Mesenchymal stem cell (in vitro differentiated cells and primary cell): Measurements from ENCODE around the gene CCDC71L.
"Not testable (repeated sequence)": the region's sequence is repeated elsewhere in the genome, so short reads cannot be mapped to it uniquely, and the experiment has no call there.

Experiments
- DNase-seq: peaks from one replicate; pipeline ENCODE4 v3.0.0-alpha.2; 2013
- H2AFZ ChIP-seq: one replicate; pipeline ENCODE4 v1.6.1; 2013; ENCODE audit warnings: low read depth, mild to moderate bottlenecking, control low read depth, inconsistent platforms, low read length, moderate library complexity
- H2AK5ac ChIP-seq: 2 replicates; pipeline ENCODE4 v1.6.1; 2013; ENCODE audit warnings: low read length, moderate library complexity, mild to moderate bottlenecking, inconsistent platforms; ENCODE audit not compliant: severe bottlenecking
- H2BK120ac ChIP-seq: one replicate; pipeline ENCODE4 v1.6.1; 2013; ENCODE audit warnings: low read depth, mild to moderate bottlenecking, inconsistent platforms, low read length, moderate library complexity
- H2BK12ac ChIP-seq, 2 experiments: one replicate each; pipeline ENCODE4 v1.6.1; 2013; ENCODE audit warnings: inconsistent platforms in 2 of 2, low read length in 2 of 2, mild to moderate bottlenecking in 2 of 2, moderate library complexity in 2 of 2, control low read depth in 1 of 2
- H2BK15ac ChIP-seq: one replicate; pipeline ENCODE4 v1.6.1; 2013; ENCODE audit warnings: mild to moderate bottlenecking, low read depth, inconsistent platforms; ENCODE audit not compliant: poor library complexity, severe bottlenecking
- H2BK5ac ChIP-seq: 2 replicates; pipeline ENCODE4 v1.6.1; 2013; ENCODE audit warnings: low read depth, mild to moderate bottlenecking, low read length, control low read depth, inconsistent platforms; ENCODE audit not compliant: poor library complexity, severe bottlenecking
- H3K14ac ChIP-seq, 2 experiments: one replicate each; pipeline ENCODE4 v1.6.1; 2013; ENCODE audit warnings: inconsistent platforms in 2 of 2, low read length in 2 of 2, control low read depth in 1 of 2, mild to moderate bottlenecking in 1 of 2, moderate library complexity in 1 of 2
- H3K18ac ChIP-seq, 2 experiments: one replicate each; pipeline ENCODE4 v1.6.1; 2013; ENCODE audit warnings: inconsistent platforms in 2 of 2, low read length in 2 of 2, control low read depth in 1 of 2, low read depth in 1 of 2, mild to moderate bottlenecking in 1 of 2
- H3K23ac ChIP-seq, 2 experiments: one replicate each; pipeline ENCODE4 v1.6.1; 2013; ENCODE audit warnings: inconsistent platforms in 2 of 2, low read length in 2 of 2, mild to moderate bottlenecking in 2 of 2, moderate library complexity in 2 of 2, control low read depth in 1 of 2
- H3K27ac ChIP-seq: 2 replicates; pipeline ENCODE4 v1.5.1; 2013; ENCODE audit warnings: mild to moderate bottlenecking, moderate library complexity, low read length, control low read depth, inconsistent platforms; ENCODE audit not compliant: poor library complexity, severe bottlenecking
- H3K27me3 ChIP-seq, 2 experiments: 2 replicates each; pipeline versions ENCODE4 v1.6.1 to v1.7.0; 2013; ENCODE audit warnings: low read length in 2 of 2, mild to moderate bottlenecking in 2 of 2, moderate library complexity in 2 of 2, control low read depth in 1 of 2, inconsistent platforms in 1 of 2; ENCODE audit not compliant: control insufficient read depth in 1 of 2, insufficient read depth in 1 of 2
- H3K36me3 ChIP-seq, 2 experiments: 2 replicates each; pipeline versions ENCODE4 v1.6.1 to v1.7.0; 2013; ENCODE audit warnings: low read length in 2 of 2, control low read depth in 1 of 2, inconsistent platforms in 1 of 2, low read depth in 1 of 2, mild to moderate bottlenecking in 1 of 2; ENCODE audit not compliant: insufficient read depth in 2 of 2, control insufficient read depth in 1 of 2
- H3K4ac ChIP-seq, 2 experiments: one replicate each; pipeline ENCODE4 v1.6.1; 2013; ENCODE audit warnings: inconsistent platforms in 2 of 2, low read length in 2 of 2, mild to moderate bottlenecking in 2 of 2, moderate library complexity in 2 of 2, control low read depth in 1 of 2, low read depth in 1 of 2
- H3K4me1 ChIP-seq: 2 replicates; pipeline ENCODE4 v1.6.1; 2013; ENCODE audit warnings: low read depth, low read length, control low read depth; ENCODE audit not compliant: control insufficient read depth, insufficient read depth
- H3K4me2 ChIP-seq: 2 replicates; pipeline ENCODE4 v1.6.1; 2013; ENCODE audit warnings: low read length, mild to moderate bottlenecking, inconsistent platforms; ENCODE audit not compliant: poor library complexity, severe bottlenecking
- H3K4me3 ChIP-seq, 2 experiments: 2 replicates each; pipeline versions ENCODE4 v1.5.1 to v1.7.0; 2013; ENCODE audit warnings: low read length in 2 of 2, mild to moderate bottlenecking in 2 of 2, control low read depth in 1 of 2, low read depth in 1 of 2; ENCODE audit not compliant: insufficient read depth in 1 of 2
- H3K79me1 ChIP-seq: replicated peaks from 2 replicates; pipeline ENCODE4 v1.6.1; 2013; ENCODE audit warnings: mild to moderate bottlenecking, control low read depth, low read length, inconsistent platforms; ENCODE audit not compliant: poor library complexity, severe bottlenecking
- H3K9ac ChIP-seq: 2 replicates; pipeline ENCODE4 v1.7.0; 2013; ENCODE audit warnings: mild to moderate bottlenecking, low read length, moderate library complexity
- H3K9me3 ChIP-seq: 2 replicates; pipeline ENCODE4 v1.7.0; 2013; ENCODE audit warnings: mild to moderate bottlenecking, low read length; ENCODE audit not compliant: control insufficient read depth
- H4K8ac ChIP-seq: one replicate; pipeline ENCODE4 v1.6.1; 2013; ENCODE audit warnings: inconsistent platforms, mild to moderate bottlenecking, low read length, moderate library complexity
- H4K91ac ChIP-seq: one replicate; pipeline ENCODE4 v1.6.1; 2013; ENCODE audit warnings: mild to moderate bottlenecking, low read length, inconsistent platforms
- WGBS: methylation state at CpG from one replicate; pipeline ENCODE4 v1.1.7; 2013; ENCODE audit warnings: mixed read lengths; 5-methylcytosine and 5-hydroxymethylcytosine counted together

The CCDC71L gene

GRCh38 chr7:106681815-106682495, 21.0 kb upstream of the CCDC71L start:
- peak; percentile 76 for DNase-seq
- Histone ChIP-seq H4K8ac (no peak overlapping the region), H2AK5ac (no peak overlapping the region), H3K4ac (no peak overlapping the region), H3K23ac (no peak overlapping the region), H2BK12ac (no peak overlapping the region), H3K27ac (no peak overlapping the region), H2BK15ac (no peak overlapping the region), H3K27me3 (no peaks in the 10 kb centered on the region), H3K4me1 (no peaks in the 10 kb centered on the region), H3K4me2 (no peak overlapping the region), H4K91ac (no peak overlapping the region), H2BK5ac (no peak overlapping the region), H2BK120ac (no peak overlapping the region), H3K4me3 (no peak overlapping the region), H3K9ac (no peak overlapping the region), H3K14ac (no peak overlapping the region), H3K79me1 (no peaks in the 10 kb centered on the region), H2AFZ (no peak overlapping the region), H3K18ac (no peak overlapping the region), H3K36me3 (no peaks in the 10 kb centered on the region), H3K9me3 (no peaks in the 10 kb centered on the region)
- 72% methylated on average over 5 of the region's 5 CpGs for WGBS

GRCh38 chr7:106679153-106679931, 18.4 kb upstream of the CCDC71L start:
- no peak overlapping the region for H3K9ac ChIP-seq
- no peak overlapping the region for H2BK5ac ChIP-seq
- no peak overlapping the region for H3K27ac ChIP-seq
- no peak overlapping the region for H4K91ac ChIP-seq
- no peak overlapping the region for H3K14ac ChIP-seq
- H3K4me2 ChIP-seq = no peak overlapping the region
- no peak overlapping the region for H3K4me3 ChIP-seq
- DNase-seq = peak; percentile 57
- H3K9me3 ChIP-seq = no peaks in the 10 kb centered on the region
- no peak overlapping the region for H2BK12ac ChIP-seq
- no peaks in the 10 kb centered on the region for H3K36me3 ChIP-seq
- no peak overlapping the region for H2AFZ ChIP-seq
- no peaks in the 10 kb centered on the region for H3K4me1 ChIP-seq
- H2BK15ac ChIP-seq = no peak overlapping the region
- no peak overlapping the region for H4K8ac ChIP-seq
- H3K4ac ChIP-seq = no peak overlapping the region
- H3K27me3 ChIP-seq = no peaks in the 10 kb centered on the region
- H3K79me1 ChIP-seq = no peaks in the 10 kb centered on the region
- no peak overlapping the region for H3K23ac ChIP-seq
- no peak overlapping the region for H2AK5ac ChIP-seq
- no peak overlapping the region for H2BK120ac ChIP-seq
- no peak overlapping the region for H3K18ac ChIP-seq
- WGBS = 72% methylated on average over 4 of the region's 6 CpGs

GRCh38 chr7:106678795-106679152, 17.8 kb upstream of the CCDC71L start:
- H3K4me3 ChIP-seq = no peak overlapping the region
- no peak overlapping the region for H3K18ac ChIP-seq
- no peak overlapping the region for H3K9ac ChIP-seq
- no peaks in the 10 kb centered on the region for H3K27me3 ChIP-seq
- no peak overlapping the region for H2BK15ac ChIP-seq
- H2BK120ac ChIP-seq = no peak overlapping the region
- H2BK5ac ChIP-seq = no peak overlapping the region
- no peak overlapping the region for H3K4ac ChIP-seq
- no peak overlapping the region for H3K4me2 ChIP-seq
- H2AFZ ChIP-seq = no peak overlapping the region
- no peak for DNase-seq
- WGBS = 94% methylated on average over 3 of the region's 3 CpGs
- H3K79me1 ChIP-seq = no peaks in the 10 kb centered on the region
- no peaks in the 10 kb centered on the region for H3K36me3 ChIP-seq
- H2BK12ac ChIP-seq = no peak overlapping the region
- H4K8ac ChIP-seq = no peak overlapping the region
- no peak overlapping the region for H2AK5ac ChIP-seq
- H3K4me1 ChIP-seq = no peaks in the 10 kb centered on the region
- no peak overlapping the region for H3K27ac ChIP-seq
- H3K23ac ChIP-seq = no peak overlapping the region
- no peak overlapping the region for H3K14ac ChIP-seq
- no peak overlapping the region for H4K91ac ChIP-seq
- H3K9me3 ChIP-seq = no peaks in the 10 kb centered on the region

- DNase-seq = not testable (repeated sequence)
These were observed 15.5 kb upstream of the CCDC71L start for GRCh38 chr7:106676506-106676905.

More at GRCh38 chr7:106676506-106676905, 15.5 kb upstream of the CCDC71L start:
- H3K9me3 ChIP-seq, H2AK5ac ChIP-seq, H2BK120ac ChIP-seq, H2BK12ac ChIP-seq, H2AFZ ChIP-seq, H3K4ac ChIP-seq, H3K27ac ChIP-seq, H3K27me3 ChIP-seq, H3K18ac ChIP-seq, H2BK5ac ChIP-seq, H3K9ac ChIP-seq, H3K36me3 ChIP-seq, H3K4me3 ChIP-seq, H3K23ac ChIP-seq, H3K79me1 ChIP-seq, H2BK15ac ChIP-seq, H3K4me1 ChIP-seq, H3K14ac ChIP-seq, H3K4me2 ChIP-seq, H4K91ac ChIP-seq, H4K8ac ChIP-seq: not testable (repeated sequence)
- 50% methylated on average over 1 of the region's 2 CpGs for WGBS
